ENCODE results near the gene PCNX2. TPM values are rescaled to one million over a fixed set of nuclear protein-coding genes. Genes with fewer than 3 reads are reported as not detected.

Gene PCNX2
- total RNA-seq, 1 experiment from 2014 or later = 15.3 TPM

DNA sequence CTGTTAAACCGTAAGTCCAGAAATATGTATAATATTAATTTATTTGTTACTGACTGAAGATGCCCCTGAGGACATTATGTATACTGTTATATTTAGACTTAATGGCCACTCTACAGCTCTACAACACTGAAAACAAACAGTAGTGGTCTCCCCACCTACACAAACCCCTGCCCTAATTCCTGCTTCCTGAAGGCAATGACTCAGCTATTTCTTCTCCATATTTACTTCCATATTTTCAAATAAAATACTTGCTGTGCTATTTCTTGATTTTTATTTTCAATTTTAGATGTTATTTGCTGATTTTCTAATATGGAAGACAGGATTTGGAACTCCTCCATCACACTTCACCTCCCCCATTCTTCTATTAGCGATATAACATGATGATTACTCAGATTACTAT is 97.6 kb downstream of the PCNX2 start:
- no peaks in the 10 kb centered on the region for H3K79me2 ChIP-seq (ENCODE audit: insufficient read depth, low read length)
- ATAC-seq = no peak
- no peak overlapping the region for H3K4me3 ChIP-seq (replicated peaks in 1 of 2; ENCODE audit: low read depth in 1 of 2, low read length in 2 of 2)
- peaks cover 0 to 6% of the 10 kb centered on the region in 2 experiments; a peak in 1 of 4 replicates for H3K4me1 ChIP-seq (ENCODE audit: control insufficient read depth in 1 of 2, insufficient read depth in 2 of 2, low read length in 2 of 2)
- POLR2A ChIA-PET = no interaction called here
- peaks cover 0 to 9% of the 10 kb centered on the region in 2 experiments; a peak in 1 of 4 replicates for H3K36me3 ChIP-seq (ENCODE audit: control insufficient read depth in 1 of 2, insufficient read depth in 2 of 2, low read length in 2 of 2)
- no peak overlapping the region for H3K27ac ChIP-seq (ENCODE audit: low read depth, low read length)
- H2AFZ ChIP-seq (ENCODE audit: low read depth, low read length, poor library complexity, severe bottlenecking) = no peak overlapping the region
- H4K20me1 ChIP-seq (ENCODE audit: insufficient read depth) = no peaks in the 10 kb centered on the region
- intact Hi-C loops (cut with micrococcal nuclease) = no loop called here
- H3K9me2 ChIP-seq (ENCODE audit: insufficient read depth) = no peaks in the 10 kb centered on the region
- no peak for DNase-seq (ENCODE audit: low read depth, low spot score)
- no peak overlapping the region for H3K4me2 ChIP-seq (ENCODE audit: low read length)
- CTCF ChIA-PET = no interaction called here
- no peak overlapping the region for H3K9ac ChIP-seq (ENCODE audit: low read length)
- H3K9me3 ChIP-seq (ENCODE audit: control insufficient read depth in 1 of 2, insufficient read depth in 1 of 2, low read depth in 1 of 2, low read length in 2 of 2) = no peaks in the 10 kb centered on the region
- RAD21 ChIA-PET (ENCODE audit: low non-redundant PET in 1 of 2, low total read pairs in 2 of 2, uncharacterized antibody in 2 of 2, unreplicated experiment in 2 of 2) = interaction anchor here in 1 of 2 experiments (0.5 kb wide), 1 partner anchor 519 kb away, joined by 3 read pairs; no protein-coding TSS in a partner anchor
- no TSS peak for BruUV-seq (replicated peaks)
- TF ChIP-seq TCF7L2 (IDR thresholded peaks at IDR 0.05; ENCODE audit: borderline replicate concordance, extremely low read depth, insufficient read depth, insufficient read length) = no peak
- TF ChIP-seq, protein P1, sequence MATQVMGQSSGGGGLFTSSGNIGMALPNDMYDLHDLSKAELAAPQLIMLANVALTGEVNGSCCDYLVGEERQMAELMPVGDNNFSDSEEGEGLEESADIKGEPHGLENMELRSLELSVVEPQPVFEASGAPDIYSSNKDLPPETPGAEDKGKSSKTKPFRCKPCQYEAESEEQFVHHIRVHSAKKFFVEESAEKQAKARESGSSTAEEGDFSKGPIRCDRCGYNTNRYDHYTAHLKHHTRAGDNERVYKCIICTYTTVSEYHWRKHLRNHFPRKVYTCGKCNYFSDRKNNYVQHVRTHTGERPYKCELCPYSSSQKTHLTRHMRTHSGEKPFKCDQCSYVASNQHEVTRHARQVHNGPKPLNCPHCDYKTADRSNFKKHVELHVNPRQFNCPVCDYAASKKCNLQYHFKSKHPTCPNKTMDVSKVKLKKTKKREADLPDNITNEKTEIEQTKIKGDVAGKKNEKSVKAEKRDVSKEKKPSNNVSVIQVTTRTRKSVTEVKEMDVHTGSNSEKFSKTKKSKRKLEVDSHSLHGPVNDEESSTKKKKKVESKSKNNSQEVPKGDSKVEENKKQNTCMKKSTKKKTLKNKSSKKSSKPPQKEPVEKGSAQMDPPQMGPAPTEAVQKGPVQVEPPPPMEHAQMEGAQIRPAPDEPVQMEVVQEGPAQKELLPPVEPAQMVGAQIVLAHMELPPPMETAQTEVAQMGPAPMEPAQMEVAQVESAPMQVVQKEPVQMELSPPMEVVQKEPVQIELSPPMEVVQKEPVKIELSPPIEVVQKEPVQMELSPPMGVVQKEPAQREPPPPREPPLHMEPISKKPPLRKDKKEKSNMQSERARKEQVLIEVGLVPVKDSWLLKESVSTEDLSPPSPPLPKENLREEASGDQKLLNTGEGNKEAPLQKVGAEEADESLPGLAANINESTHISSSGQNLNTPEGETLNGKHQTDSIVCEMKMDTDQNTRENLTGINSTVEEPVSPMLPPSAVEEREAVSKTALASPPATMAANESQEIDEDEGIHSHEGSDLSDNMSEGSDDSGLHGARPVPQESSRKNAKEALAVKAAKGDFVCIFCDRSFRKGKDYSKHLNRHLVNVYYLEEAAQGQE (IDR thresholded peaks at IDR 0.05; ENCODE audit: low read depth) = no peak
- TF ChIP-seq FOSL1 (IDR thresholded peaks at IDR 0.05; ENCODE audit: low read depth) = no peak
- TF ChIP-seq SP1 (IDR thresholded peaks at IDR 0.05; ENCODE audit: low read depth) = no peak
- TF ChIP-seq, protein P2, sequence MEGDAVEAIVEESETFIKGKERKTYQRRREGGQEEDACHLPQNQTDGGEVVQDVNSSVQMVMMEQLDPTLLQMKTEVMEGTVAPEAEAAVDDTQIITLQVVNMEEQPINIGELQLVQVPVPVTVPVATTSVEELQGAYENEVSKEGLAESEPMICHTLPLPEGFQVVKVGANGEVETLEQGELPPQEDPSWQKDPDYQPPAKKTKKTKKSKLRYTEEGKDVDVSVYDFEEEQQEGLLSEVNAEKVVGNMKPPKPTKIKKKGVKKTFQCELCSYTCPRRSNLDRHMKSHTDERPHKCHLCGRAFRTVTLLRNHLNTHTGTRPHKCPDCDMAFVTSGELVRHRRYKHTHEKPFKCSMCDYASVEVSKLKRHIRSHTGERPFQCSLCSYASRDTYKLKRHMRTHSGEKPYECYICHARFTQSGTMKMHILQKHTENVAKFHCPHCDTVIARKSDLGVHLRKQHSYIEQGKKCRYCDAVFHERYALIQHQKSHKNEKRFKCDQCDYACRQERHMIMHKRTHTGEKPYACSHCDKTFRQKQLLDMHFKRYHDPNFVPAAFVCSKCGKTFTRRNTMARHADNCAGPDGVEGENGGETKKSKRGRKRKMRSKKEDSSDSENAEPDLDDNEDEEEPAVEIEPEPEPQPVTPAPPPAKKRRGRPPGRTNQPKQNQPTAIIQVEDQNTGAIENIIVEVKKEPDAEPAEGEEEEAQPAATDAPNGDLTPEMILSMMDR (IDR thresholded peaks at IDR 0.05 in 2 of 3, conservative IDR thresholded peaks at IDR 0.05 in 1 of 3; ENCODE audit: borderline replicate concordance in 1 of 3, insufficient read depth in 1 of 3, low read depth in 2 of 3, low read length in 2 of 3) = no peak
- TF ChIP-seq SIN3A (IDR thresholded peaks at IDR 0.05; ENCODE audit: low read depth) = no peak
- no peak for TF ChIP-seq EGR1 (IDR thresholded peaks at IDR 0.05; ENCODE audit: low read depth)
- TF ChIP-seq EZH2phosphoT487 (IDR thresholded peaks at IDR 0.05; ENCODE audit: borderline replicate concordance) = no peak
- TF ChIP-seq JUND (IDR thresholded peaks at IDR 0.05) = no peak
- no peak for TF ChIP-seq ZNF274 (IDR thresholded peaks at IDR 0.05; ENCODE audit: low read depth, low read length)
- H3K27me3 ChIP-seq (ENCODE audit: insufficient read depth, low read length) = no peaks in the 10 kb centered on the region

All from HCT116 (cell line).